Dendritic cell treated with granulocyte-macrophage colony-stimulating factor and Interleukin-4, amounts not matched to agents 40 ng/mL and 50 ng/mL, for 4 days (primary cell): ENCODE measurements around the gene ZNF335.

ENCODE experiments used
- H3K27ac Mint-ChIP-seq: one replicate; pipeline ENCODE4 v1.8.0; 2022; ENCODE audit warnings: mild to moderate bottlenecking, mixed read lengths
- H3K27me3 Mint-ChIP-seq: one replicate; pipeline ENCODE4 v1.8.0; 2022; ENCODE audit warnings: mild to moderate bottlenecking, mixed read lengths
- H3K36me3 Mint-ChIP-seq: one replicate; pipeline ENCODE4 v1.8.0; 2022; ENCODE audit warnings: low read depth, mixed read lengths
- H3K4me1 Mint-ChIP-seq: one replicate; pipeline ENCODE4 v1.8.0; 2022; ENCODE audit warnings: low read depth, mixed read lengths
- H3K4me3 Mint-ChIP-seq: one replicate; pipeline ENCODE4 v1.8.0; 2022; ENCODE audit warnings: mild to moderate bottlenecking, moderate library complexity, mixed read lengths
- H3K9me3 Mint-ChIP-seq: one replicate; pipeline ENCODE4 v1.8.0; 2022; ENCODE audit warnings: mixed read lengths
- intact Hi-C: fragments of 100-400 bp; cut with micrococcal nuclease; formaldehyde crosslinking; loops from one replicate; pipeline ENCODE4 v1.15.0; 2022

Gene ZNF335

DNA sequence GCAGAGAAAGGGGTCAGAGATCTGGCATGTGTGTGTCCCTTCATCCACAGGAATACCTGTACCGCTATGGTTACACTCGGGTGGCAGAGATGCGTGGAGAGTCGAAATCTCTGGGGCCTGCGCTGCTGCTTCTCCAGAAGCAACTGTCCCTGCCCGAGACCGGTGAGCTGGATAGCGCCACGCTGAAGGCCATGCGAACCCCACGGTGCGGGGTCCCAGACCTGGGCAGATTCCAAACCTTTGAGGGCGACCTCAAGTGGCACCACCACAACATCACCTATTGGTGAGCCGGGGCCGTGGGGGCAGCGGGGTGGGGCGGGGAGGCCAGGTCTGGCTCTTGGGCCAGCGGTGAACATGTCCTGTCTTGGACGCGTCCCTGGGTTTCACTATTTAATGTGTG is 37.8 kb upstream of the ZNF335 start:
- intact Hi-C loops: loop anchor here (1.0 to 5.0 kb wide), 2 partner anchors 12 to 38 kb away; partner anchors contain the start of gene ZNF335
- H3K4me1 Mint-ChIP-seq: peaks cover 98% of the 10 kb centered on the region
- no peaks in the 10 kb centered on the region for H3K9me3 Mint-ChIP-seq
- peak overlapping the region; percentile 99 for H3K27ac Mint-ChIP-seq
- H3K27me3 Mint-ChIP-seq: peaks cover 8% of the 10 kb centered on the region
- H3K4me3 Mint-ChIP-seq: peak overlapping the region; percentile 90
- peaks cover 48% of the 10 kb centered on the region for H3K36me3 Mint-ChIP-seq

DNA sequence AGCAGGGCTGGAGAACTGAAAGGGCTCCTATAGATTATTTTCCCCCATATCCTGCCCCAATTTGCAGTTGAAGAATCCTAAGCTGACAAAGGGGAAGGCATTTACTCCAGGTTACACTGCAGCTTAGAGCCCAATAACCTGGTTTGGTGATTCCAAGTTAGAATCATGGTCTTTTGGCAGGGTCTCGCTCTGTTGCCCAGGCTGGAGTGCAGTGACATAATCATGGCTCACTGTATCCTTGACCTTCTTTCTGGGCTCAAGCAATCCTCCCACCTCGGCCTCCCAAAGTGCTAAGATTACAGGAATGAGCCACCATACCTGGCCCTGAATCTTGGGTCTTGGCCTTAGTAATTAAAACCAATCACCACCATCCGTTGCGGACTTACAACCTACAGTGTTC is 35.7 kb upstream of the ZNF335 start:
- Mint-ChIP-seq H3K4me3 (no peak overlapping the region), H3K27ac (peak overlapping the region; percentile 99), H3K27me3 (peaks cover 3% of the 10 kb centered on the region), H3K4me1 (peaks cover 98% of the 10 kb centered on the region), H3K36me3 (peaks cover 26% of the 10 kb centered on the region), H3K9me3 (no peaks in the 10 kb centered on the region)
- intact Hi-C loops: no loop called here

DNA sequence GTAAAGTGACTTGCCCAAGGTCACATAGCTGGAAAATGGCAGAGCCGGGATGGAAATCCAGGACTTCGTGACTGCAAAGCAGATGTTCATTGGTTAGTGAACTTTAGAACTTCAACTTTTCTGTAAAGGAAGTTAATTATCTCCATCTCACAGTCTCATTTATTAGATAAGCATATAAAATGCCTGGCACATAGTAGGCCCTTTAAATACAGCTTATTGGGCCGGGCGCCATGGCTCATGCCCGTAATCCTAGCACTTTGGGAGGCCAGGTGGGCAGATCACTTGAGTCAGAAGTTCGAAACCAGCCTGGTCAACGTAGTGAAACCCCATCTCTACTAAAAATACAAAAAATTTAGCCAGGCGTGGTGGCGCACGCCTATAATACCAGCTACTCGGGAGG is 35.0 kb upstream of the ZNF335 start:
- intact Hi-C loops: no loop called here
- peak overlapping the region; percentile 99 for H3K27ac Mint-ChIP-seq
- H3K9me3 Mint-ChIP-seq: no peaks in the 10 kb centered on the region
- peaks cover 3% of the 10 kb centered on the region for H3K27me3 Mint-ChIP-seq
- peaks cover 93% of the 10 kb centered on the region for H3K4me1 Mint-ChIP-seq
- H3K4me3 Mint-ChIP-seq: no peak overlapping the region
- peaks cover 19% of the 10 kb centered on the region for H3K36me3 Mint-ChIP-seq

DNA sequence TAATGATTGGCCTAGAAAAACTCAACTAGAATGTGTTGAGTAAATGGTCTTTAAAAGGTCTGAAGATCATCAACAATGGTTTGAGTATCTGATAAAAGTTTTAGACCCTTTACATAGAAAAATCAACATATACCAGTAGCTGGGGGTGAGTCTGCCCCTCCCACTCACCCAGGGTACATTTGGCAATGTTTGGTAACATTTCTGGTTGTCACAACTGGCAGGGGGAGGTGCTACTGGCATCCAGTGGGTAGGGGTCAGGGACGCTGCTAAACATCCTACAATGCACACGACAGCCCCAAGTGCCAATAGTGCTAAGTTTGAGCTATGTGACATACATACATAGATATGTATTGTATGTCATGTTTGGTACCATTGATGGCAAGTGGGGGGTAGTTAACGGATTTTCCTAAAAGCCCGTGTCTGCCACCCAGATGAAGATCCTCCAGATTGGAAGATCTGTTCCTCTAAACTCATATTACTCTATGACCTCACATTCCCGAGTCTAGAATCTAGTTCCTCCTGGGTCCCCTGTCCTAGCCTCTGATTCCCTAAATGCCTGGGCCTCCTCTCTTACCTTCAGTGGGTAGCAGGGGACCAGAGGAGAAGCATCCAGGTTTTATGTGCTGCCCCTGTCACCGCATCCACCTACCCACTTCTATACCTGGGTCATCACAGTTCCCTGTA is 34.2 kb upstream of the ZNF335 start:
- H3K9me3 Mint-ChIP-seq: no peaks in the 10 kb centered on the region
- H3K27me3 Mint-ChIP-seq: peaks cover 1% of the 10 kb centered on the region
- intact Hi-C loops: no loop called here
- peaks cover 93% of the 10 kb centered on the region for H3K4me1 Mint-ChIP-seq
- peak overlapping the region; percentile 99 for H3K27ac Mint-ChIP-seq
- H3K36me3 Mint-ChIP-seq: peaks cover 11% of the 10 kb centered on the region
- no peak overlapping the region for H3K4me3 Mint-ChIP-seq

DNA sequence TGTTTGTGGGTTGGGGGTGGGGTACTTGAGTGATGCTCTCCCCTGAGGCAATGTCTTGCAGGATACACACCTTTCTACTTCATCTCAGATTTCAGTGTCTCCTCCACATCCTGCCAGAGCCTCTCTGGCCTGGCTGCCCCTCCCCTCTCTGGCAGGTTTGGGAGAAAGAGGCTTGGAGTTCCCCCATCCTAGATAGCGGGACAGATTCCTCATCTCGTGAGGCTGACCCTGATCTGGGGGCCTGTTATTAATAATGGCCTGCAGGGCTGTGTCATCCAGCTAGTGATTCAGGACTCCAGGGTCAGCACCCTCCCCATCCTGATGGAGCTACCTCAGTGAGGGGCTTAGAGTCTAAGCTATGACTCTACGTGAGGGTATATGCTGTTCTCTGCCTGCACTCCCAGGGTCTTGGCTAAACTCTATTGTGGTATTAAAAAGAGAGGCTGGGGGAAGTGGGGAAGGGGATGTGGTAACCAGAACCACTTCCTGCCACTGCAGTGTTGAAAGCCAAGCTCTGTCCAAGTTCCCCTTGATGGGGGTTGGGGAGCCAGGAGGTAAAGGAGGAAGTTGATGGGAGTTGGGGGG is 33.0 kb upstream of the ZNF335 start:
- Mint-ChIP-seq H3K27me3 (no peaks in the 10 kb centered on the region), H3K27ac (peak overlapping the region; percentile 99), H3K9me3 (no peaks in the 10 kb centered on the region), H3K36me3 (no peaks in the 10 kb centered on the region), H3K4me3 (peak overlapping the region; percentile 60), H3K4me1 (peaks cover 93% of the 10 kb centered on the region)
- intact Hi-C loops: no loop called here

DNA sequence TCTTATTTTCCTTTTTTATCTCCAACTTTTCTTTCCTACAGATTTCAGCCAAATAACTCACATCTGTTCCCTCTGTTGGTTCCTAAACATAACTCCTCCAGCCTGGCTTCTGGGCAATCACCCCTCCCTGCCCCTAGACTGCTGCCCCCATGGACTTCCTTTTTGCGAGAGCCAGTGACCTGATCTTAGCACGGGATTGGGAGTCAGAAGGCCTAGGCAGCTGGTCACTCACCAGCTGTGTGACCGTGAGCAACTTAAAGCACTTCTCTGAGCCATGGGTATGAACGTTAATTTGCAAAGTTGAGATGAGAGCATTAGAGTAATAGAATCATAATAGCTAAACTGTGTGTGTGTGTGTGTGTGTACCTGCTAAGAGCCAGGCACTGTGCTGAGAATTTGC is 32.2 kb upstream of the ZNF335 start:
- intact Hi-C loops: no loop called here
- peaks cover 94% of the 10 kb centered on the region for H3K4me1 Mint-ChIP-seq
- no peaks in the 10 kb centered on the region for H3K9me3 Mint-ChIP-seq
- H3K27me3 Mint-ChIP-seq: no peaks in the 10 kb centered on the region
- H3K36me3 Mint-ChIP-seq: no peaks in the 10 kb centered on the region
- peak overlapping the region; percentile 46 for H3K4me3 Mint-ChIP-seq
- peak overlapping the region; percentile 99 for H3K27ac Mint-ChIP-seq

DNA sequence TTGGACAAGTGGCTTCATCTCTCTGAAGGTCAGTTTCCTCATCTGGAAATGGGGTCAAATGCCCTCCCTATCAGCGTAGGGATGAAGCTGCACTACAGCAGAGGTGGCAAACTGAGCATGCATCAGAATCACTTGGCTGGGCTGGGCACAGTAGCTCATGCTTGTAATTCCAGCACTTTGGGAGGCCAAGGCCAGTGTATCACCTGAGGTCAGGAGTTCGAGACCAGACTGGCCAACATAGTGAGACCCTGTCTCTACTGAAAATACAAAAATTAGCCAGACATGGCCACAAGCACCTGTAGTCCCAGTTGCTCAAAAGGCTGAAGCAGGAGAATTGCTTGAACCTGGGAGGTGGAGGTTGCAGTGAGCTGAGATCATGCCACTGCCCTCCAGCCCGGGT is 30.0 kb upstream of the ZNF335 start:
- no peaks in the 10 kb centered on the region for H3K9me3 Mint-ChIP-seq
- H3K27ac Mint-ChIP-seq: peak overlapping the region; percentile 34
- H3K4me1 Mint-ChIP-seq: peaks cover 93% of the 10 kb centered on the region
- intact Hi-C loops: no loop called here
- H3K27me3 Mint-ChIP-seq: no peaks in the 10 kb centered on the region
- no peaks in the 10 kb centered on the region for H3K36me3 Mint-ChIP-seq
- H3K4me3 Mint-ChIP-seq: no peak overlapping the region

DNA sequence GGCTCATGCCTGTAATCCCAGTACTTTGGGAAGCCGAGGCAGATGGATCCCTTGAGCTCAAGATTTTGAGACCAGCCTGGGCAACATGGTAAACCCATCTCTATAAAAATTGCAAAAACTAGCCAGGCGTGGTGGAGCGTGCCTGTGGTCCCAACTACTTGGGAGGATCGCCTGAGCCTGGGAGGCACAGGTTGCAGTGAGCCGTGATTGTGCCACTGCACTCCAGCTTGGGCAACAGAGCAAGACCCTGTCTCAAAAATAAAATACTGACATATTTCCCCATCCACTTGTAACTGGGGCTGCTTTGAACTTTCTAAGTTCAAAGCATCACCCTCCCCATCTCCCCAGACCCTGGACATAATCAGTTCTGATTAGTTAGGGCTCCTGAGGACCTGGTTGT is 29.5 kb upstream of the ZNF335 start:
- peaks cover 92% of the 10 kb centered on the region for H3K4me1 Mint-ChIP-seq
- H3K9me3 Mint-ChIP-seq: no peaks in the 10 kb centered on the region
- H3K4me3 Mint-ChIP-seq: no peak overlapping the region
- H3K27me3 Mint-ChIP-seq: no peaks in the 10 kb centered on the region
- peak overlapping the region; percentile 34 for H3K27ac Mint-ChIP-seq
- H3K36me3 Mint-ChIP-seq: no peaks in the 10 kb centered on the region
- intact Hi-C loops: no loop called here

DNA sequence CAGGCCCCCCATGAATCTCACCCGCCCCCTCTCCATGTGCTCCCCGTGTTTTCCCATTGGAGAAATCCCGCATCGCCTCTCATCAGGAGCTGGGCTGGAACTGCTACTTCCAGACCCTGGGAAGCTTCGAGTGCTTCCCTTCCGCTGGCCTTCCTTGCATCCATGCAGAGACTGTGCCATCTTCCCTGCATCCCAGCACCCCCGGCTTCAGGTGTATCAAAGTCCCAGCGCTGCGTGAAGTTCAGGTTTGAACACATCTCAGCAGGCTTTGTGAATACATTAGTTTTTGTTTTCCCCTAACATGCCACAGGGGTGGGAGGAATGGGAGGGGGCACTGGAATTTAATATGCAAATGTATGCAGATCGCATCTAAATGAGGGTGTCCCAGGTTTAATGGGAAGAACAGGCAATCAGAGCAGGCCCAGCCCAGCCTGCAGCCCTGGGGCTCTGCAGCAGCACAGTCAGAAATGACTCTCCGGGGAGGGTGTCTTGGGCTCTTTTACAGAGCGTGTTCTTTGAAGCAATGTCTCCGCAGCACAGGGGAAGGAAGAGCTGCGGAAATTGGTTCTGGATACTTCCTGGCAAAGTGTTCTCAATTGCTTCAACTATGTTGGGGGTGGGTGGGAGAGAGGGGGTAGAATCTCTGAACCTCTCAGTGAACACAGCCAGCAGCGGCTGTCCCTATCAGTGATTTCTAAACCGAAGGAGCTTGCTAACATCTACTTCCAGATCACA is 28.4 kb upstream of the ZNF335 start:
- Mint-ChIP-seq H3K27ac (peak overlapping the region; percentile 50), H3K36me3 (no peaks in the 10 kb centered on the region), H3K27me3 (peaks cover 2% of the 10 kb centered on the region), H3K4me1 (peaks cover 88% of the 10 kb centered on the region), H3K4me3 (no peak overlapping the region), H3K9me3 (no peaks in the 10 kb centered on the region)
- intact Hi-C loops: no loop called here

DNA sequence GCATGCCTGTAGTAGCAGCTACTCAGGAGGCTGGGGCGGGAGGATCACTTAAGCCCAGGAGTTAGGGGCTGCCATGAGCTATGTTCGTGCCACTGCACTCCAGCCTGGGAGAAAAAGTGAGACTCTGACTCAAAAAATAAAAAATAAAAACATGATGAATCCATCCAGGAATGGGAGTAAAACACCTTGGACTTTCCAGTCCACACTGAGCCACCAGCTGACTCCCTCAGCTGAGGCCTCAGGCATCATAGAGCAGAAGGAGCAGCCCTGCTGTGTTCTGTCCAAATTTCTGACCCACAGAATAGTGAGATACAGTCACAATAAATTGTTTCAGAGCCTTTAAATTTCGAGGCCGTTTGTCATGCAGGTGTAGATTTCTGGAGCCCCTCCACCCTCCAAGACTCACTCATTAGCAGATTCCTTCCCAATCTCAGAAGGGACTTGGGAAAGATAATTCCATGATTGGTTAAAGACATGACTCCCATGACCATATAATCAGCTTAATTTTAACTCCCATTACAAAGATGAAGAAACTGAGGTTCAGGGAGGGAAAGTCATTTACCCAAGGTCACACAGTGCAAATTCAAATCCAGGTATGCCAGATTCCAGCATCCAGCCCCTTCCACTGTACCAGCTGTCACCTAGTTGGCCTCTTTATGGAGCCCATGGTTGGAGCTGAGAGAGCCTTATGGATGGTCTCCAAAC is 27.7 kb upstream of the ZNF335 start:
- Mint-ChIP-seq H3K27ac (peak overlapping the region; percentile 78), H3K4me3 (no peak overlapping the region), H3K4me1 (peaks cover 88% of the 10 kb centered on the region), H3K9me3 (no peaks in the 10 kb centered on the region), H3K36me3 (no peaks in the 10 kb centered on the region), H3K27me3 (peaks cover 6% of the 10 kb centered on the region)
- intact Hi-C loops: no loop called here

DNA sequence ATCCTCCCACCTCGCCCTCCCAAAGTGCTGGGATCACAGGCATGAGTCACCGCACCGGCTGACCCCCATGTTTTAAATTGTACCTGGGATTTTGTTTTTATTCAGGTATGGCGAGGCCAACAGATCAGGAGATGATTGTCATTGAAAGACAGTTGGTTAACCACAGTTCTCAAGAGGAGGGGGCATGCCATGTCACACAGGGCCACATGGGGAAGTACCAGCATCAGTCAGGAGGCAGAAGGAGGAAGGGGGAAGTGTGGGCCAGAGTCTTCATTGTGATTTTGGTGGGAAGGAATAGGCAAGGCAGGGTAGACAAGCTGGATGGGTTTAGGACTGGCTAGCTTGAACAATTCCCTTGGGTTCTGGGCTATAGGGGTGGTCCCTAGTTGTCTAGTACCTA is 26.8 kb upstream of the ZNF335 start:
- Mint-ChIP-seq H3K4me1 (peaks cover 83% of the 10 kb centered on the region), H3K27ac (peak overlapping the region; percentile 78), H3K9me3 (no peaks in the 10 kb centered on the region), H3K27me3 (peaks cover 7% of the 10 kb centered on the region), H3K4me3 (no peak overlapping the region), H3K36me3 (no peaks in the 10 kb centered on the region)
- intact Hi-C loops: loop anchor here (1.0 kb wide), 1 partner anchor 12 kb away; no protein-coding TSS in a partner anchor

DNA sequence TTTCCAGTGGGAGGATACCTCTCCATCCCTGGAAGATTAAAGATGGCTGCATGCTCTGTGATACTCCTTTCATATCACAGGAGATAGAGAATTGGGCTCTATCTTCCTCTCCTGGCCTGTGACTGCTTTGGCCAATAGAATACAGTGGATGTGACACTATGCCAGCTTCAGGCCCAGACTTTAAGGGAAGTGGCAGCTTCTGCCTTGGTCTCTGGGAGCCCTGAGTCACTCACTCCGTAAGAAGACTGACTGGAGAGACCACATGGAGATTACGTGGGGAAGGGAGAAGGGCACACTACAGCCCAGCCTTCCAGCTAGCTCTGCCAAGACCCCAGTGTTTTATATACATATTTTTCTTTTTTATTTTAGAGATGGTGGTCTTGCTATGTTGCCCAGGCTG is 26.3 kb upstream of the ZNF335 start:
- peaks cover 7% of the 10 kb centered on the region for H3K27me3 Mint-ChIP-seq
- intact Hi-C loops: loop anchor here (1.0 kb wide), 1 partner anchor 12 kb away; no protein-coding TSS in a partner anchor
- no peaks in the 10 kb centered on the region for H3K36me3 Mint-ChIP-seq
- H3K4me1 Mint-ChIP-seq: peaks cover 83% of the 10 kb centered on the region
- H3K4me3 Mint-ChIP-seq: no peak overlapping the region
- no peaks in the 10 kb centered on the region for H3K9me3 Mint-ChIP-seq
- H3K27ac Mint-ChIP-seq: peak overlapping the region; percentile 78

DNA sequence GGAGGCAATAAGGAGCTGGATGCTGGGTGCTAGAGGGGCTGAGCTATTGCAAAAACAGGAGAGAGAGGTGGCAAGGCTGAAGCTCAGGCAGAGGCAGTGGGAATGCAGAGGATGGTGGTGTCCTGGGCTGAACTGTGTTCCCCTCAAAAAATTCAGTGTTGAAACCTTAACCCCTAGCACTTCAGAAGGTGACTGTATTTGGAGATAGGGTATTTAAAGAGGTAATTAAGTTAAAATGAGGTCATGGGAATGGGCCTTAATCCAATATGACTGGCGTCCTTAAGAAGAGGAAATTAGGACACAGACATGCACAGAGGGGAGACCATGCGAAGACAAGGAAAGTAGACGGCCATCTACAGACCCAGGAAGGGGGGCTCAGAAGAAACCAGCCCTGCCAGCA is 25.2 kb upstream of the ZNF335 start:
- Mint-ChIP-seq H3K4me3 (no peak overlapping the region), H3K27ac (peak overlapping the region; percentile 78), H3K9me3 (no peaks in the 10 kb centered on the region), H3K36me3 (no peaks in the 10 kb centered on the region), H3K4me1 (peaks cover 82% of the 10 kb centered on the region), H3K27me3 (peaks cover 15% of the 10 kb centered on the region)
- intact Hi-C loops: no loop called here
